Fibroblast of pulmonary artery (primary cell): ENCODE results near the gene ZNF587B.
A peak's percentile ranks its signal among the peaks of the same experiment; 100 is the strongest.
"Not testable (repeated sequence)": the region's sequence is repeated elsewhere in the genome, so short reads cannot be mapped to it uniquely, and the experiment has no call there.

Source experiments
- DNase-seq: peaks from one replicate; pipeline ENCODE4 v3.0.0-alpha.2; 2010; ENCODE audit warnings: low read depth
- H3K4me3 ChIP-seq: replicated peaks from 2 replicates; pipeline ENCODE4 v1.5.1; 2011; ENCODE audit warnings: low read depth, mild to moderate bottlenecking, control low read depth, low read length, moderate library complexity
- TF ChIP-seq, protein P1 (sequence below): IDR thresholded peaks from 2 replicates; pipeline ENCODE4 v1.5.1; 2011; ENCODE audit warnings: mild to moderate bottlenecking, control low read depth, low read length, inconsistent platforms; ENCODE audit errors: missing control alignments

Gene ZNF587B

DNA sequence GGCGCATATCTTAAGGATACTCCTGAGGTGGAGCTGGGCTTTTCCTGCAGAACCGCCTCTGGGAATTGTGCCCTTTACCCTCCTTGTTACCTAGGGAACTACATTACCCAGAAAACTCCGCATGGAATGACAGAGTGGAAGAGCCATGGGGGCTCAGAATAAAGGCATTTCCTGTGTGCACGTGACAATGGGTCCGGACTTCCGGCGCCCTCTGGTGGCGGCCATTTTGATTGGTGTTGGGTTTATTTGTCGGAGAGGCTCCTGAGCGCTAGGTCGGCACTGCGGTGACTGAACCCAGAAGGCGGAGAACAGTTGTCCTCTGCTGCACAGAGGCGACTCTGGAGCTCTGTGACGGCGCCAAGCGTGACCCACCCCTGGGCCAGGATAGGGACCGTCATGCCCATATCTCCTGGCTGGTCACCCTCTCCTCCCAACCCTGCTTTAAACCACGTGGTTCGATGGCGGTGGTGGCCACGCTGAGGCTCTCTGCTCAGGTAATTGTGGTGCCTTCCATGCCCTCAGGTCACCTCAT lies at the start of gene ZNF587B:
Gene ZNF587B (plus strand): TSS at position 229 of the 532 bp plus-strand sequence. CDS start 230 bp downstream, at position 459.
- TF ChIP-seq, protein P1, sequence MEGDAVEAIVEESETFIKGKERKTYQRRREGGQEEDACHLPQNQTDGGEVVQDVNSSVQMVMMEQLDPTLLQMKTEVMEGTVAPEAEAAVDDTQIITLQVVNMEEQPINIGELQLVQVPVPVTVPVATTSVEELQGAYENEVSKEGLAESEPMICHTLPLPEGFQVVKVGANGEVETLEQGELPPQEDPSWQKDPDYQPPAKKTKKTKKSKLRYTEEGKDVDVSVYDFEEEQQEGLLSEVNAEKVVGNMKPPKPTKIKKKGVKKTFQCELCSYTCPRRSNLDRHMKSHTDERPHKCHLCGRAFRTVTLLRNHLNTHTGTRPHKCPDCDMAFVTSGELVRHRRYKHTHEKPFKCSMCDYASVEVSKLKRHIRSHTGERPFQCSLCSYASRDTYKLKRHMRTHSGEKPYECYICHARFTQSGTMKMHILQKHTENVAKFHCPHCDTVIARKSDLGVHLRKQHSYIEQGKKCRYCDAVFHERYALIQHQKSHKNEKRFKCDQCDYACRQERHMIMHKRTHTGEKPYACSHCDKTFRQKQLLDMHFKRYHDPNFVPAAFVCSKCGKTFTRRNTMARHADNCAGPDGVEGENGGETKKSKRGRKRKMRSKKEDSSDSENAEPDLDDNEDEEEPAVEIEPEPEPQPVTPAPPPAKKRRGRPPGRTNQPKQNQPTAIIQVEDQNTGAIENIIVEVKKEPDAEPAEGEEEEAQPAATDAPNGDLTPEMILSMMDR, result peak; percentile 18
- H3K4me3 ChIP-seq, result peak within 1 kb of the TSS; percentile 74
- peak; percentile 89 for DNase-seq

GRCh38 chr19:57786286-57786685 lies 43.8 kb upstream of the ZNF587B start:
- TF ChIP-seq, protein P1, result no peak
- no peak overlapping the region for H3K4me3 ChIP-seq
- no peak for DNase-seq

GRCh38 chr19:57786906-57787305 lies 43.2 kb upstream of the ZNF587B start:
- TF ChIP-seq, protein P1, result no peak

GRCh38 chr19:57788114-57788692 lies 41.9 kb upstream of the ZNF587B start:
- no peak overlapping the region for H3K4me3 ChIP-seq
- no peak for DNase-seq

More at GRCh38 chr19:57786906-57787305, 43.2 kb upstream of the ZNF587B start:
- no peak overlapping the region for H3K4me3 ChIP-seq
- no peak for DNase-seq

GRCh38 chr19:57789288-57789687 lies 40.8 kb upstream of the ZNF587B start:
- no peak for DNase-seq
- H3K4me3 ChIP-seq, result no peak overlapping the region
- TF ChIP-seq, protein P1, result no peak

More at GRCh38 chr19:57788114-57788692, 41.9 kb upstream of the ZNF587B start:
- TF ChIP-seq, protein P1, result no peak

DNA sequence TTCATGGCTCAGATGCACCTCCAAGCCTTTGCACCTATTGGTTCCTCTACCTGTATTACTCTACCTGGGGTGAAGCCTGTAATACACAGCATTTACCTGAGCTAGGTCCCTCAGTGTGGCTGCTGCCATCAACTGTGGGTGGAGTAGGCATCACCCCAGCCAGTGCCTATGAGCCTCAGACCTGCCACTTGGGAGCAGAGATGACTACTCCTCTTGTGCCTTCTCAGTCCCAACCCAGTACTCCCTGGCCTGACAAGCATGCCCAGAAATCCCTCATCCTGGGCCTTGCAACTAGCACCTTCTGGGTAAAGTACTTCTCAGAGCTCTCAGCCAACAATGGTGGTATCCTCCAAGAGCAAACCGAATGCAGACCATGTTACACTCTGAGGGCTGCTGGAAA lies 33.5 kb upstream of the ZNF587B start:
- not testable (repeated sequence) for DNase-seq, H3K4me3 ChIP-seq

DNA sequence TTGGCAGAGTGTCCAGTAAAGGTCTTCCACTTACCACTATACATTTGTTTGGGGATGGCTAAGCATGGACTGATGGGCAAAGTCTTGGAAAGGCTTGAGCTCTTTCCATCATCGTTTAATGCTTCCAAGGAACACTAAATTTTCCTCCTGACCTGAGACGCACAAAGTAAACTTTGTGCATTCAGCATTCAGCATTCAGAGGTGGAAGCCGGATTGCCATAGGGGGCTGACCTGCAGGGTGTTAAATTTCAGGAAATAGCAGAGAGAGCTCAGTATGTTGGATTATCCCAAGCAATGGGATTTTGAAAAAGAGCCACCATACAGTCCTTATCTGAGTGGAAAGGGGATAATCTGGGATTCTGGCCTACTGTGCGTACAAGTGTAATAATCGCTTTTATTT lies 29.4 kb upstream of the ZNF587B start:
- H3K4me3 ChIP-seq, result no peak overlapping the region
- TF ChIP-seq, protein P1, result no peak
- DNase-seq, result no peak
